Smooth muscle cell (in vitro differentiated cells): ENCODE data around the gene COL4A6. TPM values are rescaled to one million over a fixed set of nuclear protein-coding genes. Genes with fewer than 3 reads are reported as not detected.

ENCODE experiments used
- DNase-seq: peaks from one replicate; lab custom pipeline; 2025; ENCODE audit not compliant: unreplicated experiment; lab: John Stamatoyannopoulos, UW
- H2AFZ ChIP-seq: fragments of 200-600 bp; sonication (generic); 2 replicates; pipeline ENCODE4 v1.6.0; 2016; ENCODE audit warnings: antibody characterized with exemption, low read depth, mild to moderate bottlenecking
- H3F3A ChIP-seq: fragments of 200-600 bp; sonication (generic); 2 replicates; pipeline ENCODE4 v1.6.0; 2017; ENCODE audit warnings: antibody characterized with exemption, low read depth
- H3K27ac ChIP-seq: fragments of 200-600 bp; sonication (generic); 2 replicates; pipeline ENCODE4 v1.5.1; 2016; ENCODE audit warnings: low read depth, mild to moderate bottlenecking
- H3K27me3 ChIP-seq: fragments of 200-600 bp; sonication (generic); 2 replicates; pipeline ENCODE4 v1.6.1; 2016; ENCODE audit warnings: low read depth, mild to moderate bottlenecking
- H3K36me3 ChIP-seq: fragments of 200-600 bp; sonication (generic); 2 replicates; pipeline ENCODE4 v1.5.1; 2016; ENCODE audit warnings: low read depth
- H3K4me1 ChIP-seq: fragments of 200-600 bp; sonication (generic); 2 replicates; pipeline ENCODE4 v1.5.1; 2016; ENCODE audit warnings: low read depth
- H3K4me2 ChIP-seq: fragments of 200-600 bp; sonication (generic); 2 replicates; pipeline ENCODE4 v1.6.0; 2016; ENCODE audit warnings: mild to moderate bottlenecking
- H3K4me3 ChIP-seq: fragments of 200-600 bp; sonication (generic); 2 replicates; pipeline ENCODE4 v1.5.1; 2016; ENCODE audit warnings: mild to moderate bottlenecking
- H3K79me2 ChIP-seq: fragments of 200-600 bp; sonication (generic); 2 replicates; pipeline ENCODE4 v1.6.0; 2016; ENCODE audit warnings: low read depth, mild to moderate bottlenecking
- H3K9ac ChIP-seq: fragments of 200-600 bp; sonication (generic); 2 replicates; pipeline ENCODE4 v1.6.0; 2016; ENCODE audit warnings: low read depth
- H3K9me3 ChIP-seq: fragments of 200-600 bp; sonication (generic); replicated peaks from 2 replicates; pipeline ENCODE4 v1.5.1; 2016; ENCODE audit warnings: low read depth
- H4K20me1 ChIP-seq: fragments of 200-600 bp; sonication (generic); 2 replicates; pipeline ENCODE4 v1.6.0; 2016; ENCODE audit warnings: low read depth
- CTCF ChIP-seq: fragments of 200-600 bp; sonication (generic); IDR thresholded peaks from 2 replicates; pipeline ENCODE4 v1.5.1; 2017; ENCODE audit warnings: borderline replicate concordance, mild to moderate bottlenecking, antibody characterized with exemption; ENCODE audit not compliant: insufficient read depth, poor library complexity, severe bottlenecking
- WGBS: methylation state at CpG from one replicate; pipeline ENCODE4 v1.1.7; 2016; ENCODE audit warnings: low lambda C conversion rate; 5-methylcytosine and 5-hydroxymethylcytosine counted together
- polyA plus RNA-seq: library from polyadenylated mRNA; unstranded; fragments of >200 nt; fragmentation: Nextera tagmentation; extraction: Ambion mirVana; gene quantifications from 2 replicates; pipeline ENCODE4 v1.2.1, GENCODE V29; 2016
- total RNA-seq: library from RNA; depleted of rRNA; stranded (reverse); fragments of >200 nt; gene quantifications from 2 replicates; pipeline ENCODE4 v1.2.3, GENCODE V29; 2014

COL4A6 gene
- total and polyA plus RNA-seq, 2 experiments from 2014 or later: 10.2 to 15.1 TPM

GRCh38 chrX:108224218-108224617 is 214.0 kb downstream of the COL4A6 start:
- no peaks in the 10 kb centered on the region for H3K27me3 ChIP-seq
- H3K9ac ChIP-seq: no peak overlapping the region
- no peak for TF ChIP-seq CTCF
- H3K79me2 ChIP-seq: no peaks in the 10 kb centered on the region
- H4K20me1 ChIP-seq: no peaks in the 10 kb centered on the region
- H2AFZ ChIP-seq: no peak overlapping the region
- H3K4me2 ChIP-seq: no peak overlapping the region
- H3F3A ChIP-seq: no peaks in the 10 kb centered on the region
- H3K4me1 ChIP-seq: no peaks in the 10 kb centered on the region
- H3K36me3 ChIP-seq: no peaks in the 10 kb centered on the region
- H3K27ac ChIP-seq: no peak overlapping the region
- no peak overlapping the region for H3K4me3 ChIP-seq
- H3K9me3 ChIP-seq: no peaks in the 10 kb centered on the region
- WGBS: 98% methylated on average over 2 of the region's 2 CpGs
- DNase-seq: no peak

DNA sequence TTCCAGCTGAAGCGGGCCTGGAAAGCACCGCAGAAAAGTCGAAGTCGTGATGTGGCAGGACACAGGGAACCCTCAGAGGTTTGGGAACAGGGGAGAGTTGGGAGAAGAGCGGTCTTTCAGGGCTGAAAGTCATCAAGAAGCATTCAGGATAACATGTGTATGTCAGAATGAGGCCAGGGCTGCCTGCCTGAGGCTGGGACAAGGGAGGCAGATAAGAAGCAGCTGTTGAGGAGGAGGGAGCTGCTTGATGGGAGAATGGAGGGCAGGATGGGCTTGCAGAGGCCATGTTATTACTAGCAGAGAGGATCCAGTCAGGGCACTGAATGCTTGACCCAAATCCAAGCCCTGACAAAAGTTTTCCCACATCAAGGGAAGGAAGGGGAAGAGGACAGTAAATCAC is 214.6 kb downstream of the COL4A6 start:
- 71% methylated on average over 5 of the region's 5 CpGs for WGBS
- no peaks in the 10 kb centered on the region for H4K20me1 ChIP-seq
- DNase-seq: no peak

DNA sequence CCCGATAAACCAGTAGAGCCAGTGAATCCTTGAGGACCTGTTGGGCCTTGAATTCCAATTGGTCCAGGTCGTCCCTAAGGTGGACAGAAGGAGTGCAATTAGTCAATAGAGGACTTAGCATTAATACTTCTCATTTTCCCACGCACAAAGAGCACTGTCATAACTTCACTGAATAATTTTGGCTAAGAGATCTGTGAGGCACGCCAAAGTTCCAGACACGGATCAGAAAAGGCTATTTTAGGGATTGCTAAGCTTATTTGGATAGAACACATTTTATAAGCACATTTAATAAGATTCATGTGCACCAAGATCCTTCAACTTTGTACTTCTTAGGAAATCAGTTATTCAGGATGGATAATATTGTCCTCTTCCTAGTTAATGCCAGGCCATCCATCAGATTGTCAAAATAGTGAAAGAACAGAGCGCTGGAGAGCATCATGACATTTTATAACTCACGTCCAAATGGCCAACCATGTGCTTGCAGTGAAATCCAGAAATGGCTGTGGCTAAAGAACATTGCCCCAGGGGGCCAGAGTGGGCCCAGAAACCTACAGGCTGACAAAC is 216.8 kb downstream of the COL4A6 start:
- no peak for TF ChIP-seq CTCF
- no peaks in the 10 kb centered on the region for H3K36me3 ChIP-seq
- H3K27ac ChIP-seq: no peak overlapping the region
- no peaks in the 10 kb centered on the region for H3K9me3 ChIP-seq
- H3F3A ChIP-seq: no peaks in the 10 kb centered on the region
- no peak overlapping the region for H3K4me3 ChIP-seq
- no peak overlapping the region for H3K9ac ChIP-seq
- H3K4me2 ChIP-seq: no peak overlapping the region
- no peaks in the 10 kb centered on the region for H4K20me1 ChIP-seq
- H2AFZ ChIP-seq: no peak overlapping the region
- H3K79me2 ChIP-seq: no peaks in the 10 kb centered on the region
- WGBS: 60% methylated on average over 7 of the region's 7 CpGs
- H3K4me1 ChIP-seq: no peaks in the 10 kb centered on the region
- DNase-seq: no peak
- H3K27me3 ChIP-seq: no peaks in the 10 kb centered on the region

More for the DNA sequence above, 214.6 kb downstream of the COL4A6 start:
- no peaks in the 10 kb centered on the region for H3K36me3 ChIP-seq
- no peak overlapping the region for H3K4me2 ChIP-seq
- H3K4me1 ChIP-seq: no peaks in the 10 kb centered on the region
- no peaks in the 10 kb centered on the region for H3F3A ChIP-seq
- no peak overlapping the region for H3K4me3 ChIP-seq
- H3K27ac ChIP-seq: no peak overlapping the region
- H3K9me3 ChIP-seq: no peaks in the 10 kb centered on the region
- H3K27me3 ChIP-seq: no peaks in the 10 kb centered on the region
- H3K79me2 ChIP-seq: no peaks in the 10 kb centered on the region
- H3K9ac ChIP-seq: no peak overlapping the region
- H2AFZ ChIP-seq: no peak overlapping the region
- no peak for TF ChIP-seq CTCF

GRCh38 chrX:108219949-108220601 is 218.1 kb downstream of the COL4A6 start:
- H3K27ac ChIP-seq: no peak overlapping the region
- no peaks in the 10 kb centered on the region for H3K9me3 ChIP-seq
- no peaks in the 10 kb centered on the region for H3K4me1 ChIP-seq
- H2AFZ ChIP-seq: no peak overlapping the region
- peaks cover 4% of the 10 kb centered on the region for H3F3A ChIP-seq
- DNase-seq: no peak
- no peak overlapping the region for H3K9ac ChIP-seq
- no peaks in the 10 kb centered on the region for H3K27me3 ChIP-seq
- H4K20me1 ChIP-seq: no peaks in the 10 kb centered on the region
- TF ChIP-seq CTCF: no peak
- no peak overlapping the region for H3K4me3 ChIP-seq
- 78% methylated on average over 5 of the region's 5 CpGs for WGBS
- no peak overlapping the region for H3K4me2 ChIP-seq
- H3K36me3 ChIP-seq: no peaks in the 10 kb centered on the region
- H3K79me2 ChIP-seq: no peaks in the 10 kb centered on the region
